CD8-positive, alpha-beta memory T cell (primary cell): ENCODE results near the gene S100Z. TPM values are rescaled to one million over a fixed set of nuclear protein-coding genes. Genes with fewer than 3 reads are reported as not detected.

ENCODE experiments used
- CTCF ChIA-PET: fragments of 350-600 bp; sonication (Branson Sonifier 250); formaldehyde crosslinking; loops from one replicate; lab custom pipeline; 2021; ENCODE audit warnings: antibody characterized with exemption; lab: Charles Lee
- POLR2A ChIA-PET: fragments of 350-600 bp; sonication (Branson Sonifier 250); formaldehyde crosslinking; loops from one replicate; lab custom pipeline; 2021; ENCODE audit warnings: antibody characterized with exemption; lab: Charles Lee
- DNase-seq, 5 donors: peaks; one replicate each; pipeline versions ENCODE4 v3.0.0 to v3.0.0-alpha.2; 2020 to 2022; ENCODE audit warnings: mixed read lengths in 1 of 5
- H3K27ac ChIP-seq: one replicate; pipeline ENCODE4 v1.7.0; 2013; ENCODE audit warnings: low read depth, mild to moderate bottlenecking, low read length, moderate library complexity
- H3K27me3 ChIP-seq: 2 replicates; pipeline ENCODE4 v1.7.0; 2013; ENCODE audit warnings: low read length, mild to moderate bottlenecking; ENCODE audit not compliant: insufficient read depth, poor library complexity, severe bottlenecking
- H3K36me3 ChIP-seq: 2 replicates; pipeline ENCODE4 v1.7.0; 2013; ENCODE audit warnings: mild to moderate bottlenecking, low read length, moderate library complexity; ENCODE audit not compliant: insufficient read depth
- H3K4me1 ChIP-seq: 2 replicates; pipeline ENCODE4 v1.7.0; 2013; ENCODE audit warnings: mild to moderate bottlenecking, low read length, moderate library complexity; ENCODE audit not compliant: insufficient read depth
- H3K4me3 ChIP-seq: 2 replicates; pipeline ENCODE4 v1.7.0; 2013; ENCODE audit warnings: mild to moderate bottlenecking, low read length
- H3K9me3 ChIP-seq: 2 replicates; pipeline ENCODE4 v1.7.0; 2013; ENCODE audit warnings: mild to moderate bottlenecking, low read length
- H3K27ac Mint-ChIP-seq, 8 donors: one replicate each; pipeline ENCODE4 v1.8.0; 2020 to 2021; ENCODE audit warnings: mixed read lengths in 8 of 8, mild to moderate bottlenecking in 6 of 8, inconsistent platforms in 3 of 8, moderate library complexity in 3 of 8
- H3K27me3 Mint-ChIP-seq, 2 donors: one replicate each; pipeline ENCODE4 v1.8.0; 2020 to 2021; ENCODE audit warnings: mixed read lengths in 2 of 2, mild to moderate bottlenecking in 1 of 2, moderate library complexity in 1 of 2
- H3K36me3 Mint-ChIP-seq, 3 donors: one replicate each; pipeline ENCODE4 v1.8.0; 2020 to 2021; ENCODE audit warnings: mixed read lengths in 3 of 3, inconsistent platforms in 1 of 3, mild to moderate bottlenecking in 1 of 3
- H3K4me1 Mint-ChIP-seq, 3 donors: one replicate each; pipeline ENCODE4 v1.8.0; 2020 to 2021; ENCODE audit warnings: mixed read lengths in 3 of 3, inconsistent platforms in 1 of 3, mild to moderate bottlenecking in 1 of 3
- H3K4me3 Mint-ChIP-seq, 7 donors: one replicate each; pipeline ENCODE4 v1.8.0; 2020 to 2021; ENCODE audit warnings: mixed read lengths in 7 of 7, mild to moderate bottlenecking in 6 of 7, moderate library complexity in 4 of 7, inconsistent platforms in 2 of 7
- H3K9me3 Mint-ChIP-seq, 5 donors: one replicate each; pipeline ENCODE4 v1.8.0; 2020 to 2022; ENCODE audit warnings: mixed read lengths in 5 of 5, mild to moderate bottlenecking in 3 of 5, moderate library complexity in 2 of 5, inconsistent platforms in 1 of 5
- polyA plus RNA-seq: library from polyadenylated mRNA; unstranded; fragments of 300-500 nt; fragmentation: Illumina TruSeq; gene quantifications from one replicate; pipeline ENCODE4 v1.2.3, GENCODE V29; 2021
- total RNA-seq, 2 experiments: library from RNA; stranded (reverse); gene quantifications; one replicate each; pipeline ENCODE4 v1.2.3, GENCODE V29; 2021

Gene S100Z
- total and polyA plus RNA-seq, 3 experiments from 2014 or later, result 0.48 TPM; not detected in 2

GRCh38 chr5:76964060-76964459 is 114.2 kb downstream of the S100Z start:
- no peaks in the 10 kb centered on the region for H3K4me1 ChIP-seq
- Mint-ChIP-seq H3K4me3 (no peak overlapping the region), H3K9me3 (no peaks in the 10 kb centered on the region), H3K27me3 (peaks cover 3 to 10% of the 10 kb centered on the region in 2 donors), H3K27ac (no peak overlapping the region), H3K36me3 (no peaks in the 10 kb centered on the region), H3K4me1 (peaks cover 2 to 7% (median 5%) of the 10 kb centered on the region in 3 donors)
- no peaks in the 10 kb centered on the region for H3K27me3 ChIP-seq
- H3K9me3 ChIP-seq, result no peaks in the 10 kb centered on the region
- DNase-seq, result no peak
- CTCF ChIA-PET, result no interaction called here
- H3K27ac ChIP-seq, result no peak overlapping the region
- no peak overlapping the region for H3K4me3 ChIP-seq
- POLR2A ChIA-PET, result no interaction called here
- H3K36me3 ChIP-seq, result no peaks in the 10 kb centered on the region

Other genes with a start within 250 kb of the S100Z start
- gene F2RL2, start 226.6 kb upstream of the S100Z start, total RNA-seq, result under 1 TPM in 1 of 2 experiments, not detected in 1; 0.15 TPM
- 0.49 TPM for gene F2RL2, start 226.6 kb upstream of the S100Z start, polyA plus RNA-seq
- gene F2R, start 133.9 kb upstream of the S100Z start, total RNA-seq, result 10 to 100 TPM; 26.6 to 27.4 TPM
- 46.5 TPM for gene F2R, start 133.9 kb upstream of the S100Z start, polyA plus RNA-seq
- gene F2RL1, start 31.0 kb upstream of the S100Z start, total RNA-seq, result 1 to 10 TPM; 1.8 to 2.1 TPM
- 4.8 TPM for gene F2RL1, start 31.0 kb upstream of the S100Z start, polyA plus RNA-seq
- gene CRHBP, start 103.0 kb downstream of the S100Z start, total RNA-seq, result not detected
- not detected for gene CRHBP, start 103.0 kb downstream of the S100Z start, polyA plus RNA-seq
- 10 to 100 TPM; 31.1 to 35.1 TPM for gene AGGF1, start 180.4 kb downstream of the S100Z start, total RNA-seq
- gene AGGF1, start 180.4 kb downstream of the S100Z start, polyA plus RNA-seq, result 30.2 TPM
- gene ZBED3, start 237.3 kb downstream of the S100Z start, total RNA-seq, result 1 to 10 TPM; 1.3 to 1.5 TPM
- 1.6 TPM for gene ZBED3, start 237.3 kb downstream of the S100Z start, polyA plus RNA-seq